Right atrium auricular region (tissue), 2 donors: ENCODE measurements around the gene EFR3B. TPM values are rescaled to one million over a fixed set of nuclear protein-coding genes. Genes with fewer than 3 reads are reported as not detected.

Source experiments
- DNase-seq: peaks from one replicate; pipeline ENCODE4 v3.0.0-alpha.2; 2019; ENCODE audit warnings: low spot score
- H3K27ac ChIP-seq, 2 donors: fragments of 200-600 bp; sonication (generic); 1 replicate in 1 of 2; 2 replicates in 1 of 2; pipeline ENCODE4 v1.5.1; 2016 to 2019
- H3K27me3 ChIP-seq, 2 donors: fragments of 200-600 bp; sonication (generic); one replicate each; pipeline versions ENCODE4 v1.5.1 to v1.6.0; 2017 to 2019
- H3K36me3 ChIP-seq: fragments of 200-600 bp; sonication (generic); one replicate; pipeline ENCODE4 v1.5.1; 2016
- H3K4me1 ChIP-seq, 2 donors: fragments of 200-600 bp; sonication (generic); one replicate each; pipeline versions ENCODE4 v1.5.1 to v1.6.0; 2017 to 2019
- H3K4me3 ChIP-seq, 2 donors: fragments of 200-600 bp; sonication (generic); 1 replicate in 1 of 2; 2 replicates in 1 of 2; pipeline ENCODE4 v1.5.1; 2017 to 2019; ENCODE audit warnings: mild to moderate bottlenecking in 1 of 2, moderate library complexity in 1 of 2
- H3K9me3 ChIP-seq, 2 donors: fragments of 200-600 bp; sonication (generic); one replicate each; pipeline ENCODE4 v1.5.1; 2019
- CTCF ChIP-seq, 2 donors: fragments of 200-600 bp; sonication (generic); IDR thresholded peaks; one replicate each; pipeline ENCODE4 v1.5.1; 2019; ENCODE audit warnings: antibody characterized with exemption in 2 of 2
- total RNA-seq, 2 donors: library from RNA; depleted of rRNA; stranded (reverse); fragments of >200 nt; gene quantifications; one replicate each; pipeline ENCODE4 v1.1.0, GENCODE V29; 2016

The EFR3B gene
- total RNA-seq, 2 donors from 2014 or later, result 2.6 to 10.8 TPM

GRCh38 chr2:25055376-25055920 is 13.6 kb downstream of the EFR3B start:
- TF ChIP-seq CTCF (IDR thresholded peaks at IDR 0.05), result no peak
- H3K4me1 ChIP-seq, result peaks cover 0 to 20% of the 10 kb centered on the region in 2 donors
- H3K27me3 ChIP-seq, result no peaks in the 10 kb centered on the region
- H3K36me3 ChIP-seq, result no peaks in the 10 kb centered on the region
- H3K9me3 ChIP-seq, result no peaks in the 10 kb centered on the region
- no peak overlapping the region for H3K4me3 ChIP-seq
- DNase-seq, result no peak
- H3K27ac ChIP-seq, result no peak overlapping the region

GRCh38 chr2:25056098-25056821 is 14.4 kb downstream of the EFR3B start:
- no peak for DNase-seq
- TF ChIP-seq CTCF (IDR thresholded peaks at IDR 0.05), result no peak
- H3K27ac ChIP-seq, result peak overlapping the region in 1 of 2 donors; percentile 6

GRCh38 chr2:25062511-25062917 is 20.6 kb downstream of the EFR3B start:
- peak overlapping the region; percentile 43 to 64 for H3K27ac ChIP-seq
- H3K36me3 ChIP-seq, result no peaks in the 10 kb centered on the region
- no peak for TF ChIP-seq CTCF (IDR thresholded peaks at IDR 0.05)
- no peaks in the 10 kb centered on the region for H3K27me3 ChIP-seq
- H3K4me3 ChIP-seq, result no peak overlapping the region
- H3K4me1 ChIP-seq, result peaks cover 0 to 32% of the 10 kb centered on the region in 2 donors
- no peak for DNase-seq
- peaks cover 0 to 5% of the 10 kb centered on the region in 2 donors for H3K9me3 ChIP-seq

More at GRCh38 chr2:25056098-25056821, 14.4 kb downstream of the EFR3B start:
- Histone ChIP-seq H3K9me3 (no peaks in the 10 kb centered on the region), H3K36me3 (no peaks in the 10 kb centered on the region), H3K4me1 (peaks cover 0 to 20% of the 10 kb centered on the region in 2 donors), H3K27me3 (no peaks in the 10 kb centered on the region), H3K4me3 (no peak overlapping the region)

GRCh38 chr2:25063876-25064660 is 22.2 kb downstream of the EFR3B start:
- no peak for TF ChIP-seq CTCF (IDR thresholded peaks at IDR 0.05)
- H3K4me3 ChIP-seq, result no peak overlapping the region
- no peak for DNase-seq
- peaks cover 0 to 5% of the 10 kb centered on the region in 2 donors for H3K9me3 ChIP-seq
- H3K27ac ChIP-seq, result peak overlapping the region; percentile 64 to 79
- H3K36me3 ChIP-seq, result no peaks in the 10 kb centered on the region
- H3K4me1 ChIP-seq, result peaks cover 0 to 32% of the 10 kb centered on the region in 2 donors
- H3K27me3 ChIP-seq, result no peaks in the 10 kb centered on the region

- Histone ChIP-seq H3K36me3 (no peaks in the 10 kb centered on the region), H3K27me3 (no peaks in the 10 kb centered on the region), H3K4me3 (no peak overlapping the region), H3K4me1 (peaks cover 0 to 32% of the 10 kb centered on the region in 2 donors), H3K27ac (no peak overlapping the region), H3K9me3 (peaks cover 0 to 5% of the 10 kb centered on the region in 2 donors)
- DNase-seq, result no peak
- no peak for TF ChIP-seq CTCF (IDR thresholded peaks at IDR 0.05)
Observed at GRCh38 chr2:25065768-25066167, 23.9 kb downstream of the EFR3B start.
